HK-2 (cell line): ENCODE results near the gene IL37.
A peak's percentile ranks its signal among the peaks of the same experiment; 100 is the strongest.
"Not testable (repeated sequence)": the region's sequence is repeated elsewhere in the genome, so short reads cannot be mapped to it uniquely, and the experiment has no call there.

ENCODE experiments used
- DNase-seq: peaks from one replicate; pipeline ENCODE4 v3.0.0-alpha.2; 2018; ENCODE audit not compliant: unreplicated experiment

IL37 gene

DNA sequence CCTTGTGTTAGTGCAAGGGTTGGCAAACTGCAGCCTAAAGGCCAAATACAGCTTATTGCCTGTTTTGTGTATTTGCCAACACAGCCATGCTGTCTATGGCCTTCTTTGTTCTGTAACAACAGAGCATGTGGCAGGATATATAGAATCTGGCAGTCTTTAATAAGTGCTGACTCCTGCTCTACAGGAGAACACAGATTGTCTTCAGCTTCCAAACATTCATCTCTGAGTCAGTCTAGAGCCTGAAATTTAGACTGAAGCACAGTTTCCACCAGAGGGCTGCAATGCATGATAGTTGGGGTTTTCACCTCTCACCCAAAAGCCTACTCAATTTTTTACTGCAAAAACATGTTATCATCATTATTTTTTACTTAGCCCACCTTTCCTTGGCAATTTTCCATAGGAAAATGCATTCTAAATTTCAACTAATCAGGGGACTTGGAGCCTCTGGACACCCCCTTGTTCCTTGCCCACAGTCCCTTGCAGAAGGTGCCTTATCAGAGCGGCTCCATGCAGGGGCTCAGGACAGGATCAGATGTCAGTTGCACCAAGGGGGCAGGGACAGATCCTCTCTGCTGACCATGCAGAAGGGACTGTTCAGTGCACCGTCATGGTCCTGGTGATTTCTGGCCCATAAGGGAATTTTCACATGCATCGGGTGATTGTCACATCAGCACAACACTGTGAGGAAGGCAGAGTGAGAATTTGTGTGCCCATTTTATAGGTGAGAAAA, 12.4 kb downstream of the IL37 start:
- no peak for DNase-seq

DNA sequence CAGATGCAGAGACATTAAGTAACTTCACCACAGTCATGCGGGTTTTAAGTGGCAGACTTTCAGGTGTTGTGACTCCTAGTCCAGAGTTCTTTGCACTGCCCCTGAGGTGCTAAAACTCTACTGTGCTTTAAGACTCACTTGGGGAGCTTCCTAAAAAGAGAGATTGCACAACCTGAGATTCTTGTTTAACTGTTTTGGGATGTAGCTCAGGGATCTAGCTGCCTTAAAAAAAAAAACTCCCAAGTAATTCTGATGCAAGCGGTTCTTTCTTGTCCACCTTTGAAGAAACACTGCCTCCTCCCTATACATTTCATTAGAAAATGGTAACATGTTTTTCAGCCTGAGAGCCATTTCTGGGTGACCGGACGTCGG, 13.0 kb downstream of the IL37 start:
- no peak for DNase-seq

DNA sequence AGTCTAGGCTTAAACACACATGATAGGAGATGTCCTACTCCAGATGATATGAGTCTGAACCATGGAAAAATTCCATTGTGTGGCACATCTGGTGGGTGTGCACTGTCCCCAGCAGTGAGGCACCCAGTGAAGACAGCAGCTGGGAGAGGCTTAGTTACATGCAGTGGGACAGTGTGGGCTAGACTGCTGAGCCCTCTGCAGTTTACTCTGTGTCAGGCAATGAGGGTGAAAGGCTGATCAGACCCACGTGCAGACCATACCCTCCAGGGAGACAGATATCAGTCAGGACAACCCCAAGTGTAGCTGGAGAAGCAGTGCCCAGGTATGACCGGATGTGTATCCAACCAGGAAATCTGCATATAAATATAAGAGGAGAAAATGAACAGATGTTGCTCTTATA, 13.4 kb downstream of the IL37 start:
- DNase-seq, result no peak

DNA sequence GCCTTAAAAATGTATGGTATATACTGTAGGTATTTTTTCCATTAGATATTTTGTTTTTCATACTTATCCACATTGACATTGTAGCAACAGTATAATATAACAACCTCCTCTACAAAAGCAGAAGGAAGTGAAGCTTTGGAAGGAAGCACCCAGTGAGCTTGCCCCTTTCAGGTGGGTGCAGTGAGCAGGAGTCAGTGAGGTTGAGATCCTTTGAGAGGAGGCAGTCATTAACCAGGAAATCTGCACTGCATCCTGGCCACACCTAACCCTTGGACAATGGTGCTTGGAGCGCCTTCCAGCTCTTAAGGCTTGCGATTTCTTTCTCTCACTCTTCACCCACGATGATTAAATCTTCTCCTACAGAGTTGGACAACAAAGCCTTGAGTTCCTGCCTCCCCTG, 13.9 kb downstream of the IL37 start:
- no peak for DNase-seq

DNA sequence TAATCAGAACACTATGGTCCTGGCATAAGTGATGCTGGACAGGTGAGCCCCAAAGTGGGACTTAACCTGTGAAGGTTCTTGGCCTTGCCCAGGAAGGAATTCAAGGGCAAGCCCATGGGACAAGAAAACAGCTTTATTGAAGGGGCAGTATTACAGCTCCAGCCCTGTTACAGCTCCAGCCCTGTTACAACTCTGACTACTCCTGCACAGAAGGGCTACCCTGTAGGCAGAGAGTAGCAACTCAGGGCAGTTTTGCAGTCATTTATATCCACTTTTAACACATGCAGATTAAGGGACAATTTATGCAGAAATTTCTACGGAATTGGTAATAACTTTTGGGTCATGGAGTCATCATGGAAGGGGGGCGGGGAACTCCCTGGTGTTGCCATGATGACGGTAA, 15.7 kb downstream of the IL37 start:
- no peak for DNase-seq

DNA sequence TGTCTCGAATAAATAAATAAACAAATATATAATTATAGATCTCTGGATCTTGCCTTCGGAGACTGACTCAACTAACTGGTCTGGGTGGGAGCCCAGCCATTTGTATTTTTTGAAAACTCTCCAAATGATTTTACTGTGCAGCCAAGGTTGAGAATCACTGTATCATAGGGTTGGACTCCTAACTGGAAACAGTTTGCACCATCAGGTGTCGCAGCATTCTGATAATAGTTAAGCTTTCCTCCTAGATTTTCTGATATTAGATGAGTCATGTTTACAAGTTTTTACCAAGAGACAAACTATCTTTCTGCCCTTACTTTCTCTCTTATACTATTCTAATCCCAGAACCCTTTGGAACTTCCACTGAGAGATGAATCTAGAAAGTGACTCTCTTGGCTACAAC, 16.8 kb downstream of the IL37 start:
- DNase-seq, result no peak

DNA sequence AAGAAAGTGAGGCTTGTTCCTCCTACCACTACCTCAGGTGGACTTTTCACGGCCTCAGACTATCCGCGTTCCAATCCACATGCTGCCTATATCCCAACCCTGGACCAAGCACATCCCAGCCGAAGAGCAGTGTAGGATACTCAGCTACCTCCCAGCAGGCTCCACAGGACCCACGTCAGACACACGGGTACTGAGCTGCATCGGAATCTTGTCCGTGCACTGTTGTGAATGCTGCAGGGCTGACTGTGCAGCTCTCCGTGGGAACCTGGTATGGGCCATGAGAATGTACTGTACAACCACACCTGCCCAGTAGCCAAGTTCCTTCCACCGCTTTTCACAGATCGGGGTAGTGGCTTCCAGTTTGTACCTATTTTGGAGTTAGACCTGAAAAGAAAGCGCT, 22.3 kb downstream of the IL37 start:
- DNase-seq, result no peak

DNA sequence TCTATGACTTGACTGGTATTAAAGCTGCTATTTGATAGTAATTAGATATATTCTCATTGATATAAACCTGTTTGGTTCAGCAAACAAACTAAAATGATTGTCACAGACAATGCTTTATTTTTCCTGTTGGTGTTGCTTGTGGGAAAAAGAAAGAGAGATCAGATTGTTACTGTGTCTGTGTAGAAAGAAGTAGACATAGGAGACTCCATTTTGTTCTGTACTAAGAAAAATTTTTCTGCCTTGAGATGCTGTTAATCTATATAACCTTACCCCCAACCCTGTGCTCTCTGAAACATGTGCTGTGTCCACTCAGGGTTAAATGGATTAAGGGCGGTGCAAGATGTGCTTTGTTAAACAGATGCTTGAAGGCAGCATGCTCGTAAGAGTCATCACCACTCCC, 23.2 kb downstream of the IL37 start:
- not testable (repeated sequence) for DNase-seq

DNA sequence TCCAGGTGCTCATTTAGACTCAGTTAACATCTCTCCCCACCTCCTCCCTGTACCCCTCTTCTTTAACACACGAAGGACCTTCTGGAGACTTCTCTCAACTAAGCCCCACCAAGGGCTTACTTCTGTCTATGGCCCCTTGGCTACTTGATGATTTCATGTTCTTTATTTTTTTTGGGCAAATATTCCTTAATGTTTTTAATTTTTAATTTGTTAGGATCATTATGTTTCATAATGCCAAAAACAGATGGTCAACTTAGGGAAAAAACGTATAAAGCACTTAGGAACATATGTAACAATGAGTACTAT, 25.9 kb downstream of the IL37 start:
- no peak for DNase-seq

DNA sequence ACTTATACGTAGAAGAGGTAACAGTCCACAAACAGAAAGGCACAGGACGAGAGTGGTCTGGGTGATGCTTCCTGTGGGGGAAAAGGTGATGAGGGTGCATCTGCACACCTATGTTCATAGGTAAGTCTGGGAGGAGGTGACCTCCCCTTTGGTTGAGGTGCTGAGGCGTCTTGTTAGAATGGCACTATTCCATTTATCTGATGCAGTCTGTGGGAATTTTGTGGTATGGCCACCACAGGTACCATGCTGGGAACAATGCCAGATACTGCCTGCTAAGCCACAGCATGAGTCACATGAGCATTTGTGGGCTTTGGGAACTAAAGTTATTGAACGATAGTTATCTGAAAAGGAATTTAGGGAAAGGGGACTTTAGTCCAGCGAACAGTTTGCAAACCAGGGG, 27.9 kb downstream of the IL37 start:
- peak; percentile 54 for DNase-seq

DNA sequence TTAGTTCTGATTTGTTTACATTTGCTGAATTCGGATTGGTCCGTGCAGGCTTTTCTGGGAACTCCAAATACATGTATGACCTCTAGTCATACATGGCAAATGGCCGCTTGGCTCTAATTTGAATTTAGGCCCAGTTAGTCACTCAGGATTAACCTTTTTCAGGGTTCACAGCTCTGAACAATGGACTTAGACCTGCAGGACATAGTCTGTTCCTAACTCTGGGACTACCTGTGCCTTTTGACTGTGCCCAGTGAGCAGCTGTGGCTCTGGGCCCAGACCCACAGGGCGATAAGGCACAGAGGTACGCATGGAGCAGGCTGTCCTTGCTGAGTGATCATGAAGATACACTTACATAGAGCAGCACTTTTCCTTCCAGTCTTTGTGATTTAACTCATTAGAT, 28.5 kb downstream of the IL37 start:
- DNase-seq, result no peak

DNA sequence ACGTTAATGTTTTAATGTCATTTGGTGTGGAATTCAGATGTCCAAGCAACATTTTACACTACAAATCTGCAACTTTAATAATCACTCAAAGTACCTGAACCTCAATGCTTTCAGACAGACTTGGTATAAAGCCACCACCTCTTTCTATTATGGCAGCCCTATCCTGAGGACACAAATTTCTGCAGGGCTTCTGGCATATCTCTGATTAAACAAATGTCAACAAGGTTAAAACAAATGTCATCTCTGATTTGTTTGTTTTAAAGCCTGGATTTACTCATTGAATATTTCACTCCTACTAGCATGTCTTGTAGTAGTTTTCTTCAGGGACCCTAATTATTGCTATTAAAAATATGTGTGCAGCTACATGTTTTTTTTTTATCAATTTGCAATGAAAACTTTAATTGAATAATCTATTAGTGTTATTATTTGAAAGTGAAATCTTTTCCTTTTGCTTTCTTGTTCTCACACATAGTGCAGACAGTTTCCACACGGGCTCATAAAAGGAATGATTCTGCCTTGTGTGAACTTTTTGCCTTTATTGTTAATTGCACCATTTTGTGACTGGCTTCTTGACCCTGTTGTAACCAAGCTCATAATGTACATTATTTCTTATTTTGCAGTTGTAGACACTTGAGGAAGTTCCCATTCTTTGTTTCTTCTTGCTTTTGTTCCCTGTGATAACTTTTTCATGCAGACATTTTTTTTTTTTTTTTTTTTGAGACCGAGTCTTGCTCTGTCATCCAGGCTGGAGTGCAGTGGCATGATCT, 30.1 kb downstream of the IL37 start:
- no peak for DNase-seq

DNA sequence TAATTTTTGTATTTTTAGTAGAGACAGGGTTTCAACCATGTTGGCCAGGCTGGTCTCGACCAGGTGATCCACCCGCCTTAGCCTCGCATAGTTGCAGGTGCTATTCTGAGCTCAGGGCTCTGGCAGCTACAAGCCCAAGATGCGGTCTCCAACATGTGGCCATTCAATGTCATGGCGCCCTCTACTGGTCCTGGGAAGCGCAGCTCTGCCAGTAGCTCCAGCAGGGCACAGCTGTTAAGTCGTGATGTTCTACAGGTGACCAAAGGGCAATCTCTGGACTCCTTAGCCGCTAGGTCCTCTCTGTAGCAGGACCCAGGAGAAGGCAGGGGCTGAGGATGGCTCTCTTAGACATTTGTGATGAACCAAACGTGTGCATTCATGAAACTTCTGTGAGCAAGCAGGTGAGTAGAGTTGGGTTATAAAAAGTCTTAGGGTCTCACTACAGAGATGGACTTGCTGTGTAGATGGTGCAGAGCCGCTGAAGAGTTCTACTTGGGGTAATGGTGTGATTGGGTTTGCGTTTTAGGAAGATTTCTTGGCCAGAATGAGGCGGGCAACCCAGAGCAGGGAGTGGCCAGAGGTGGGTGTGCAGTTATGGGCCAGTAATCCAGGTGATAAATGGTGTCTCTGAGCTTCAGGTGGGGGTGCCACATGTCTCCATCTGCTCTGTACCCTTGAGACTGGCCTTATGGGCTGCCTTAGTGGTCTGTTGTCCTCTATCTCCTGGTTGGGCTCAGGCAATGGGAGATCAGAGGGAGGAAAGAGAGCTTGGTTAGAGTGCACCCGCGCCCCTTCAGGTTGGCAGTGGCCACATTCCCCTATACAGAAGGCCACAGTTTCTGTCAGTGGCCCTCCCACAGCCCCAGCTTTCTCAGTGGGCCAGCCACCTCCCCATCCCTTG, 31.0 kb downstream of the IL37 start:
- DNase-seq, result peak; percentile 69

DNA sequence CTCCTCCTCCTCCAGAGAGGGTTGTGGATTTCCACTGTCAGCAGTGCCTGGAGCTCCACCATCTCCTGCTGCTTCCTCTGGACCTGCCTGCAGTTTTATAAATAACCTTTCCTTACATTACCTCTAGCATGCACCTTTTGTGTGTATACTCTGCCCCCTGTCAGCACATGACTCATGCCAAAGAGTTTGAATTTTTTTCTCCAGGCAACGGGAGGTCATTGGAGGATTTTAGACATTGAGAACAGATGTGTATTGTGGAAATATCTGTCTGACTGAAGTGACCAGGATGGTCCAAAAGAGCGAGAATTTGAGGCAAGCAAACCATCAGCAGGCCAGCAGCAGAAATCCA, 31.7 kb downstream of the IL37 start:
- no peak for DNase-seq

DNA sequence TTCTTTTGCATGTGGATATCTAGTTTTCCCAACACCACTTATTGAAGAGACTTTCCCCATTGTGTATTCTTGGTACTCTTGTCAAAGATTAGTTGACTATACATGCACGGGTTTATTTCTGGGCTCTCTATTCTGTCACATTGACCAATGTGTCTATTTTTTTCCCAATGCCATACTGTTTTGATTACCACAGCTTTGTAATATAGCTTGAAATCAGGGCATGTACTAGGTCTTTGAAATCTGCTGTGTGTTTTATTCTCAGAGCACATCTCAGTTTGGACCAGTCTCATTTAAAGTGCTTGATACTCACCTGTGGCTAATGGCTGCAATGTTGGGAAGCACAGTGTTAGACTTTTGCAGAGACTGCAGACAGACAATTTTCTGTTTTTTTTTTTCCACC, 34.0 kb downstream of the IL37 start:
- DNase-seq, result no peak

DNA sequence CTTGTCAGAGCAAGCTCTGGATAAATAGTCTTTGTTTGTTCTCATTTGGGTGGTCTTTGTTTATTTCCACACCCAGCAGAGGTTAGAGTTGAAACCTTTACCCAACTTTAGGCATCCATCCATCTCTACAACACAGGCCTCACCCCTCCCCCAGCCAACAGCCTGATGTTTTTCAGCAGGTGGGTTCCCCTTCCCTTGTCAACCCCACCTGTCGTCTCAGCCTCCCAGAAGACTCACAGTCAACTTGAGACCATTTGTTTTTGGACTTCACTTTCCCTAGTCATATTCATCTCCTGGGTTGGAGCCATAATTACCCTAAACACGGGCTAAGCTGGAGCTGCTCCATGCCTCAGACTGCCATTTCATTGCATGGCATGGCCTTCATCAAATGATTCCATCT, 35.1 kb downstream of the IL37 start:
- DNase-seq, result no peak

DNA sequence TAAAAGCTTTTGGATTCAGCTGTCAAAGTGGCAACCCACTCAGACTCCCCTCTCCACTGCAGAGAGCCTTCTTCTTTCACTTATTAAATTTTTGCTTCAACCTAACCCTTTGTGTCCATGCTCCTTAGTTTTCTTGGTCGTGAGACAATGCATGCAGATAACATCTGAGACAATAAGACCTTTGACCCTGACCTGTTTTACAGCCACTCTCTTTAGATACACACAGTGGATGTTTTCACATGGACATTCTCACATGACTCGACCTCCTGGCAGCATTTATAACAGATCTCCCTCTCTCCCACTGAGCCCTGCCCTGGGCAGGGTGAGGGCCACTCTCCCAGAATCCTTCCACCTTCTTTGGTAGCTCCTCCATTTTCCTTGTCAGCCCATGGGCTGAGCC, 36.4 kb downstream of the IL37 start:
- DNase-seq, result no peak

DNA sequence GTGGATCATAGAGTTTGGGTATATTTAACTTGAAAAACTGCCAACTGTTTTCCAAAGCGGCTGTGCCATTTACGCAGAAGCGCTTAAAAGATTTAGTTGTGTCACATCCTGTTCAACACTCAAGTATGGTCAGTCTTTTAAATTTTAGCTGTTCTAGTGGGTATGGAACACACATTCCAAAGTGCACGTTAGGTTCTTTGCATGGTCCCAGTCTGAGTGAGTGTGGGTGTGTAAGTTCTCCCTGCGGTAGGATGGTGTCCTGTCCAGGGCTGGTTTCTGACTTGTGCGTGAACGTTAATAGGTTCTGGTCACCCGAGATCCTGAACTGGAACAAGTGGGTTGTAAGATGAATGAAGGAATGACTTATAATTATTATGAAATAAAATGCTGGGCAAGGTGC, 38.5 kb downstream of the IL37 start:
- no peak for DNase-seq

DNA sequence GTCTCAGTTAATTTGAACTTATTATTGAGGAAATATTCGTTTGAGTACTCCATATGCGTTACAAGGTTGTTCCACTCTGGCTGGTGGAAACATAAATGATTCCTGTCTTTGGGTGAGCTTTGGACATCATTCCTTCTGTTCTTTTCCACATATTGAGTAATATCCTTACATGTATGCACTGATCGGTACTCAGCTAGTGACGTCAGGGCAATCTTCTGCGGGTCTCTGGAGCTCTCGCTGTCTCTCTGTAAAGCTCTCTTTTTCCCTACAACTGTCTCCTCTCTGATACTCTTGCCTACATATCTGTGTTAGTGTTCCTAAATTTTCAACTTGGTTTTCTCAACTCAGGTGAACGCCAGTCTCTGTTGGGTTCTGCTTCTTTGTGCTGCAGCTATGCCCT, 43.4 kb downstream of the IL37 start:
- DNase-seq, result no peak

DNA sequence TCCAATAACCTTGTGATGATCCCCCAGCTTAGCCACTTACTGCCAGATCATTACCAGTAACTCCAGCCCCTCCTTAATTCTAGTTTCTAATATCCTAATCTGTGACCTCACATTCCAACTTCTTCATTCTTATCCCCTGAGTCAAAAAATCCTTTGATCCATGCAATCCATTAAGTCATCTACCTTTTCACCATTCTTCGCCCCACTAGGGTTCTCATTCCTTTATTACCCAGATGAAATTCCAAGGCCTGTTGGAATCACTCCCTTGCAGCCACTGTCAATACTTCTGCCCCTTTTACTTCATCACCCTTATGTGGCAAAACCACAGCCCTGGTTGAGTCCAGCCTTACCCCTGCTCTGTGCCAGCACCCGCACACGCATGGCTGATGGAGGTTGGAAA, 46.5 kb downstream of the IL37 start:
- DNase-seq, result no peak

DNA sequence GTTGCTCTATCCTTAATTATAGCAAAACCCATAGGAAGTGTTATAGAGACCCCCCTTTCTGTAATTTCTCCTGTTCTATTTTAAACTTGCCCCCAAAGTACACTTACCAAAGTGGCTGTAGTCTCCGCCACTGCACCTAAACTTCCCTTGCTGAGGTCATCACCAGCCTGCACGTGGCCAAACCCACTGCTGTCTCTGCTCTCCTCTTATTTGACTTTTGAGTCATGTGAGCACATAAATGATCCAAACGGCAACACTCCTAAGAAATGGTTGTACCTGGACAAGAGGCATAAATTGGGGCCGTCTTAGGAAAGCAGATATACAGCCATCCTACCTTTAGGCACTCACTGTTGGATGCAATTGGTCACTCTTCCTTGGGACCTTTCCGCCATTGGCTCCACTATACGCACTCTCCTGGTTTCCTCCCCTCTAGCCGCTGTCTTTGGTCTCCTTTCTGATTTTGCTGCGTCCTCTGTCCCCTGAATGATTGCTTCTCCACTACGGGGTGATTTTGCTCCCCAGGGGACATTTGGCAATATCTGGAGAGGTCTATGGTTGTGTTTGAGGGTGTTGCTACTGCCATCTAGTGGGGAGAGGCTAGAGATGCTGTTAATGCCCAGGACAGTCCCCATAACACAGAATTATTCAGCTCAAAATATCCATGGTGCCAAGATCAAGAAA, 47.6 kb downstream of the IL37 start:
- no peak for DNase-seq

DNA sequence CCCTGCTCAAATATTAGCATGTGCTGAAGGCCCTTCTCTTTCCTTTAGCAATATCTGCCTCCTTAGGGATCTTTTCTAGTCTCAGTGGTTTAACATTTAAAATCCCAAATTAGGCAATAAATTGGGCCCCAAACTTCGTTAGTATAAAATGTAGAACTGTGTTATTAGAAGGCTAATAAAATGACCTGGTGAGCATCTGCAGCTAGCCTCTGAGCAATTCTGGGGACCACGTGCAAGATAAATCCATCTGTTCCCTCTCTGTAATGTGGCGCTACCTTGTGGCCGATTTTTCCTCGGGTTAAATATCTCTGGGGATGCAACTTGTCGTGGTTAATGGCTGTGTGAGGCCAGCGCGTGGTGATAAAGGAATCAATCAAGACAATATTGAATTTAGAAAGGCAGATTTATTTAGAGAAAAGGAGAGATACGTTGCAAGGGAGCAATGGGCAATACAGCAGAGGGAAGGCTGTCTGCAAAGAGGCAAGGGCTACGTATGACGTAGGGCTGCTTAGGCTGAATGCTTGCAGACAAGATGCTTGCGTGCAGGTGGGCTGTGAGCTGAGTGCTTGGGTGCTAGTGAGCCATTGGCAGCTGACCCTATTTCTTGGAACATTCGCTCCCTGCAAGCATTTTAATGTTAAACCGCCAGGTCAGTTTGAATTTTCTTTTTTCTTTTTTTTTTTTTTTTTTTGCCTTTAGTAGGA, 48.3 kb downstream of the IL37 start:
- DNase-seq, result no peak
